IPS-18c (cell line): ENCODE measurements around the gene SPANXN5.
"Not testable (repeated sequence)": the region's sequence is repeated elsewhere in the genome, so short reads cannot be mapped to it uniquely, and the experiment has no call there.

Experiments used
- H3K4me3 ChIP-seq: 2 replicates; pipeline ENCODE4 v1.7.0; 2013; ENCODE audit warnings: low read depth, mild to moderate bottlenecking, low read length, moderate library complexity; ENCODE audit not compliant: insufficient read depth
- H3K9me3 ChIP-seq: one replicate; pipeline ENCODE4 v1.6.1; 2013; ENCODE audit warnings: mild to moderate bottlenecking, low read length, moderate library complexity; ENCODE audit not compliant: control insufficient read depth, insufficient read depth

Gene SPANXN5, protein sequence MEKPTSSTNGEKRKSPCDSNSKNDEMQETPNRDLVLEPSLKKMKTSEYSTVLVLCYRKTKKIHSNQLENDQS

GRCh38 chrX:52797327-52797726 is at the start of gene SPANXN5:
TSS of gene SPANXN5 (minus strand) at chrX:52797427. CDS start at chrX:52797348, 79 bp downstream.
- not testable (repeated sequence) for H3K4me3 ChIP-seq, H3K9me3 ChIP-seq

DNA sequence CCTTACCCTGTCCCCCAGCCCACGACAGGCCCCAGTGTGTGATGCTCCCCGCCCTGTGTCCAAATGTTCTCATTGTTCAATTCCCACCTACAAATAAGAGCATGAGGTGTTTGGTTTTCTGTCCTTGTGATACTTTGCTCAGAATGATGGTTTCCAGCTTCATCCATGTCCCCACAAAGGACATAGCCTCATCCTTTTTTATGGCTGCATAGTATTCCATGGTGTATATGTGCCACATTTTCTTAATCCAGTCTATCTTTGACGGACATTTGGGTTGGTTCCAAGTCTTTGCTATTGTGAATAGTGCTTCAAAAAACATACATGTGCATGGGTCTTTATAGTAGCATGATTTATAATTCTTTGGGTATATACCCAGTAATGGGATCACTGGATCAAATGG is 46.4 kb upstream of the SPANXN5 start:
- not testable (repeated sequence) for H3K9me3 ChIP-seq, H3K4me3 ChIP-seq

DNA sequence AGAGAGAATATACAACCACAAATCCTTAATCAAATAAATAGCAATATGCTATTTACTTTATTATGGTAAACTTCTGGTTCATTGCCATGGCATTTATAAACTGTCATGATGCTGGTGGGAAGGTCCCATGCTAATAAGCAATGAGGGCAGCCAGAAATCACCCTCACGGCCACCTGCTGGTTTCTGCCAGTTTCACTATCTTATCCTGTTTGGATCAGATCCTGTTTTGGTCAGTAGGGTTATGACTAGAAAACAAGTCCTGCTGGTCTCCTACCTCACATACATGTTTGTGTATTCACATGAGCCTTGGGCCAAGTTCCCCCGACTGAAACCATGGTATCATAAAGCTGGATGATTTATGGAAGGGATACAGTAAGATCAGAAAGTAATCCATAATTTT is 41.9 kb upstream of the SPANXN5 start:
- no peaks in the 10 kb centered on the region for H3K9me3 ChIP-seq
- H3K4me3 ChIP-seq = no peak overlapping the region

GRCh38 chrX:52830551-52830950 is 33.3 kb upstream of the SPANXN5 start:
- peaks cover 11% of the 10 kb centered on the region for H3K9me3 ChIP-seq
- H3K4me3 ChIP-seq = no peak overlapping the region

GRCh38 chrX:52824608-52825007 is 27.4 kb upstream of the SPANXN5 start:
- Histone ChIP-seq H3K9me3 (peaks cover 4% of the 10 kb centered on the region), H3K4me3 (no peak overlapping the region)

- no peaks in the 10 kb centered on the region for H3K9me3 ChIP-seq
These were observed 24.0 kb upstream of the SPANXN5 start for GRCh38 chrX:52821079-52821760.

GRCh38 chrX:52819788-52820187 is 22.6 kb upstream of the SPANXN5 start:
- H3K9me3 ChIP-seq = no peaks in the 10 kb centered on the region
- H3K4me3 ChIP-seq = no peak overlapping the region

More at GRCh38 chrX:52821079-52821760, 24.0 kb upstream of the SPANXN5 start:
- no peak overlapping the region for H3K4me3 ChIP-seq

DNA sequence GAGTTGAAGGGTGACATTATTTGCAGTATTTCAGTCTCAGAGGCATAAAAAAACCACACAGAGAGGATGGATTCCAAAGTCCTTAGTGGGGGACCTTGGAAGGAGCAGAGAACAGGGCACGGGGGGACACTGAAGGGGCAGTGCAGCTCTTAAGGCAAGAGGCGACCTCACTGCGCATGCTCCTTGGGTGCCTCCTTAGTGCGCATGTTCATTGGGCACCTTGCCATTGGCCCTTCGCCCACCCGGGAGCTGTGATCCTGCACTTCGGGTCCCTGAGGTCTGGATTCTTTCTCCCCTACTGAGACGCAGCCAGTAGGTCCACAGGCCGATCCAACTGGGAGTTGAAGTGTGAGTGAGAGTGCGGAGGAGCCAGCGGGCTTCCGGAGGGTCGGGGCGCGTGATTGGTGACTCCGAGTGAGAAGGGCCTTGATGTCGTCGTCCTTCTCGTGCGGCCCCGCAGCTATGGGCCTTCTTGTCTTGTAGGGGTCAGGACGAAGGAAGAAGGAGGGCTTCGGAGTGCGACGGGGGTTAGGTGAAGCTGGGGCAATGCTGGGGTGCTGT is 13.9 kb upstream of the SPANXN5 start, which contains the start of gene XAGE5:
Gene XAGE5, plus strand, starts transcription at position 223 of the 561 bp plus-strand sequence. CDS start 1,280 bp downstream, outside the sequence.
- H3K4me3 ChIP-seq = no peak within 1 kb of the TSS

GRCh38 chrX:52804876-52805275 is 7.6 kb upstream of the SPANXN5 start:
- H3K9me3 ChIP-seq = not testable (repeated sequence)

More for the DNA sequence above, 13.9 kb upstream of the SPANXN5 start, which contains the start of gene XAGE5:
- peaks cover 4% of the 10 kb centered on the region for H3K9me3 ChIP-seq

GRCh38 chrX:52773504-52773903 is 23.7 kb downstream of the SPANXN5 start:
- not testable (repeated sequence) for H3K9me3 ChIP-seq

More at GRCh38 chrX:52804876-52805275, 7.6 kb upstream of the SPANXN5 start:
- not testable (repeated sequence) for H3K4me3 ChIP-seq

GRCh38 chrX:52765983-52766382 is 31.2 kb downstream of the SPANXN5 start:
- H3K9me3 ChIP-seq, H3K4me3 ChIP-seq: not testable (repeated sequence)

More at GRCh38 chrX:52773504-52773903, 23.7 kb downstream of the SPANXN5 start:
- H3K4me3 ChIP-seq = not testable (repeated sequence)

DNA sequence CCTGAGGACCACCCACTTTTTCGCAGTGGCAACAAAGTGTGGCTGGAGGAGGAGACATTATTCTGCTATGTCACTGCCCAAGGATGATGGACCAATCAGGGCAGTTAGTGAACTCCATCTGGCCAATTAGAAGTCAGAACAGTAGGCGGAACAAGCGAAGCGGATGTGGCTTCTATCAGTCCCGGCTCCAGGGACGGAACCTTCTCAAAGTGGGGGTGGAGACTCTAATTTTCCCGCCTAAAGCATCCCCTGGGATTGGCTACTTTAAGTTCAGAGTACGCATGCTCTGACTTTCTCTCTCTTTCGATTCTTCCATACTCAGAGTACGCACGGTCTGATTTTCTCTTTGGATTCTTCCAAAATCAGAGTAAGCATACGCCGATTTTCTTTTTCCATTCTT is 46.3 kb downstream of the SPANXN5 start, which contains the start of gene SSX2B:
Gene SSX2B, plus strand, starts transcription at position 301 of the 400 bp plus-strand sequence. CDS start 1,429 bp downstream, outside the sequence.
- H3K9me3 ChIP-seq, H3K4me3 ChIP-seq: not testable (repeated sequence)
